Activated B cell treated with CpG ODN at 0.5 μM for 24 hours (primary cell): ENCODE measurements around the gene NDUFB10. TPM values are rescaled to one million over a fixed set of nuclear protein-coding genes. Genes with fewer than 3 reads are reported as not detected.

Experiments
- ATAC-seq: fragments of 200-7000 bp; cut with Tn5 transposase; one replicate; pipeline ENCODE4 v1.10.0; 2021; ENCODE audit warnings: low read depth, mild to moderate bottlenecking, moderate library complexity
- CTCF ChIA-PET: fragments of 350-600 bp; sonication (Branson Sonifier 250); formaldehyde crosslinking; loops from one replicate; lab custom pipeline; 2021; ENCODE audit warnings: antibody characterized with exemption; lab: Charles Lee
- POLR2A ChIA-PET: fragments of 350-600 bp; sonication (Branson Sonifier 250); formaldehyde crosslinking; loops from one replicate; lab custom pipeline; 2021; ENCODE audit warnings: antibody characterized with exemption; lab: Charles Lee
- DNase-seq: peaks from one replicate; pipeline ENCODE4 v3.0.0; 2022
- H3K27ac Mint-ChIP-seq: one replicate; pipeline ENCODE4 v1.8.0; 2020; ENCODE audit warnings: mixed read lengths
- H3K27me3 Mint-ChIP-seq: one replicate; pipeline ENCODE4 v1.8.0; 2021; ENCODE audit warnings: mixed read lengths
- H3K36me3 Mint-ChIP-seq: one replicate; pipeline ENCODE4 v1.8.0; 2021; ENCODE audit warnings: low read depth, mixed read lengths
- H3K4me1 Mint-ChIP-seq: one replicate; pipeline ENCODE4 v1.8.0; 2021; ENCODE audit warnings: mixed read lengths
- H3K4me3 Mint-ChIP-seq: one replicate; pipeline ENCODE4 v1.8.0; 2020; ENCODE audit warnings: mild to moderate bottlenecking, mixed read lengths
- H3K9me3 Mint-ChIP-seq: one replicate; pipeline ENCODE4 v1.8.0; 2020; ENCODE audit warnings: mixed read lengths
- intact Hi-C: fragments of 100-400 bp; cut with micrococcal nuclease; formaldehyde crosslinking; loops from one replicate; pipeline ENCODE4 v1.15.1; 2024
- total RNA-seq: library from RNA; stranded (reverse); gene quantifications from 2 replicates; pipeline ENCODE4 v1.2.3, GENCODE V29; 2022
- TF ChIP-seq, protein P1 (sequence below): fragments of 200-600 bp; IDR thresholded peaks from one replicate; pipeline ENCODE4 v1.8.0; 2022; ENCODE audit warnings: antibody characterized with exemption, mild to moderate bottlenecking

NDUFB10 gene
- total RNA-seq, 1 donor from 2014 or later: 77.4 TPM

DNA sequence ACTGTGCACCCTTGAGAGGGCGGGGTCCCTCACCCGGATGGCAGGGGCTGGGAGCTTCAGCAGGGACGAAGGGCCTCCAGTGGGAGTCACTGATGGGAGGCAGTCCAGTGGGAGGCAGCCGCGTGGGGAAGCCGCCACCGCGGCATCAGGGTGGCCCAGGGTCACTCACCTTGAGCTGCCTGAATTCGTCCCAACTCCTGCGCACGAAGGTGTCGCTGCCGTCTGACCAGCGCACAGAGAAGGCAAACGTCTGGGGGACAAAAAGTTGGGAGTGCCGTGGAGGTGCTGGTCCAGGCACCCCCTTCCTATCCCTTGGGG is 21.4 kb downstream of the NDUFB10 start:
- no peak for ATAC-seq
- ChIA-PET POLR2A (interaction anchor here (0.6 to 21.9 kb wide), 6 partner anchors 9 to 175 kb away, joined by 5 to 351 read pairs (median 12); partner anchors contain the start of genes NDUFB10, RNF151, RPS2 and SYNGR3), CTCF (no interaction called here)
- H3K27me3 Mint-ChIP-seq: peaks cover 14% of the 10 kb centered on the region
- TF ChIP-seq, protein P1, sequence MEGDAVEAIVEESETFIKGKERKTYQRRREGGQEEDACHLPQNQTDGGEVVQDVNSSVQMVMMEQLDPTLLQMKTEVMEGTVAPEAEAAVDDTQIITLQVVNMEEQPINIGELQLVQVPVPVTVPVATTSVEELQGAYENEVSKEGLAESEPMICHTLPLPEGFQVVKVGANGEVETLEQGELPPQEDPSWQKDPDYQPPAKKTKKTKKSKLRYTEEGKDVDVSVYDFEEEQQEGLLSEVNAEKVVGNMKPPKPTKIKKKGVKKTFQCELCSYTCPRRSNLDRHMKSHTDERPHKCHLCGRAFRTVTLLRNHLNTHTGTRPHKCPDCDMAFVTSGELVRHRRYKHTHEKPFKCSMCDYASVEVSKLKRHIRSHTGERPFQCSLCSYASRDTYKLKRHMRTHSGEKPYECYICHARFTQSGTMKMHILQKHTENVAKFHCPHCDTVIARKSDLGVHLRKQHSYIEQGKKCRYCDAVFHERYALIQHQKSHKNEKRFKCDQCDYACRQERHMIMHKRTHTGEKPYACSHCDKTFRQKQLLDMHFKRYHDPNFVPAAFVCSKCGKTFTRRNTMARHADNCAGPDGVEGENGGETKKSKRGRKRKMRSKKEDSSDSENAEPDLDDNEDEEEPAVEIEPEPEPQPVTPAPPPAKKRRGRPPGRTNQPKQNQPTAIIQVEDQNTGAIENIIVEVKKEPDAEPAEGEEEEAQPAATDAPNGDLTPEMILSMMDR: no peak
- no peak overlapping the region for H3K27ac Mint-ChIP-seq
- peaks cover 23% of the 10 kb centered on the region for H3K36me3 Mint-ChIP-seq
- H3K4me3 Mint-ChIP-seq: no peak overlapping the region
- intact Hi-C loops: no loop called here
- no peaks in the 10 kb centered on the region for H3K9me3 Mint-ChIP-seq
- H3K4me1 Mint-ChIP-seq: peaks cover 23% of the 10 kb centered on the region
- no peak for DNase-seq

DNA sequence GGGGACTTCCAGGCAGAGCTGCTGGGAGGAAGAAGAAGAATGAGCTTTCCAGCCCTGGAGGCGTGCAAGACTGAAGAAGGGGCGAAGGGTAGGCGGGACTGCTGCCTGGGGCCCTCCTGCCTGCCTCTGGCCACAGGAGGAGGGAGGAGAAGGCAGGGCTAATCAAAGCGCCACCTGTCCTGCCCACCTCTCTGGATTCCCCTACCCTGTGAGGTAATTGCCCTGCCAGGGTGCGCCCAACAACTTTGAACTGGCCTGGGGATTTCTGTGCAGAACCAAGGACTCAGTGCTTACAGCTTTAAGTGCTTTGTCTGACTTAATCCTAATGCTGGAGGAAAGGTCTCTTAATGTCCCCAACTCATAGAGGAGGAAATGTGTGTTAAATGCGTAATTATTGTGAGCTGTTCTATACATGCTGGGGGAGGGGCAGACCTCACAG is 22.1 kb downstream of the NDUFB10 start, which contains the start of gene NOXO1:
Gene NOXO1, minus strand, starts transcription at position 72 of the 439 bp plus-strand sequence. CDS start 290 bp downstream, outside the sequence.
- POLR2A ChIA-PET: interaction anchor here (1.5 to 21.9 kb wide), 6 partner anchors 10 to 174 kb away, joined by 5 to 351 read pairs (median 12); partner anchors contain the start of genes MSRB1, NDUFB10, RNF151 and RPS2
- CTCF ChIA-PET: interaction anchor here (1.2 kb wide), 1 partner anchor 10 kb away, joined by 3 read pairs; no protein-coding TSS in a partner anchor
- peaks cover 23% of the 10 kb centered on the region for H3K4me1 Mint-ChIP-seq
- no peak within 1 kb of the TSS for H3K27ac Mint-ChIP-seq
- intact Hi-C loops: no loop called here
- no peaks in the 10 kb centered on the region for H3K9me3 Mint-ChIP-seq
- H3K27me3 Mint-ChIP-seq: peaks cover 14% of the 10 kb centered on the region
- DNase-seq (no peak), ATAC-seq (no peak)
- no peak within 1 kb of the TSS for H3K4me3 Mint-ChIP-seq
- TF ChIP-seq, protein P1: no peak
- H3K36me3 Mint-ChIP-seq: peaks cover 23% of the 10 kb centered on the region

DNA sequence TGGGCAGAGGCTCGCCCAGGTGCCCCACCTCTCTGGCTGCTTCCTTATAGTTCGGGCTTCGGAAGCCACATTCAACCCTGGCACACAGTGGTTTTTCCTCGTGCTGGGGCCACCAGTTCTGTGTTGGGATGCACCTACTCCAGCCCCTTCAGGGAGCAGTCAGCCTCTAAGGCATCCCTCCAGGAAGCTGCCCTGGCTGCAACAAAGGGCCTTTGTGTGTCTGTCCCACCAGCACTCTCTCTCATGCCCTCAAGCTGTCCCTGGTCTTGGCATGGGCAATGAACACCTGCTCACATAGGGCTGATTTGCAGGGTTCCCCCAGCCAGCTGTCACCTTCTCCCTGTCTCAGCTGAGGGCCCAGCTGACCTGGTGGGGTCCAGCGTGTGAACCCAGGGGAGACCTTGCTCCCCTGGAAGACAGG is 22.7 kb downstream of the NDUFB10 start:
- ChIA-PET POLR2A (interaction anchor here (0.6 to 21.9 kb wide), 7 partner anchors 9 to 371 kb away, joined by 3 to 351 read pairs (median 9); partner anchors contain the start of genes MSRB1, NDUFB10, RNF151 and RPS2), CTCF (interaction anchor here (1.2 kb wide), 1 partner anchor 11 kb away, joined by 3 read pairs; no protein-coding TSS in a partner anchor)
- peaks cover 24% of the 10 kb centered on the region for H3K36me3 Mint-ChIP-seq
- ATAC-seq: no peak
- peaks cover 23% of the 10 kb centered on the region for H3K4me1 Mint-ChIP-seq
- no peak overlapping the region for H3K27ac Mint-ChIP-seq
- TF ChIP-seq, protein P1: no peak
- no peaks in the 10 kb centered on the region for H3K9me3 Mint-ChIP-seq
- intact Hi-C loops: no loop called here
- H3K27me3 Mint-ChIP-seq: peaks cover 14% of the 10 kb centered on the region
- DNase-seq: no peak
- H3K4me3 Mint-ChIP-seq: no peak overlapping the region

DNA sequence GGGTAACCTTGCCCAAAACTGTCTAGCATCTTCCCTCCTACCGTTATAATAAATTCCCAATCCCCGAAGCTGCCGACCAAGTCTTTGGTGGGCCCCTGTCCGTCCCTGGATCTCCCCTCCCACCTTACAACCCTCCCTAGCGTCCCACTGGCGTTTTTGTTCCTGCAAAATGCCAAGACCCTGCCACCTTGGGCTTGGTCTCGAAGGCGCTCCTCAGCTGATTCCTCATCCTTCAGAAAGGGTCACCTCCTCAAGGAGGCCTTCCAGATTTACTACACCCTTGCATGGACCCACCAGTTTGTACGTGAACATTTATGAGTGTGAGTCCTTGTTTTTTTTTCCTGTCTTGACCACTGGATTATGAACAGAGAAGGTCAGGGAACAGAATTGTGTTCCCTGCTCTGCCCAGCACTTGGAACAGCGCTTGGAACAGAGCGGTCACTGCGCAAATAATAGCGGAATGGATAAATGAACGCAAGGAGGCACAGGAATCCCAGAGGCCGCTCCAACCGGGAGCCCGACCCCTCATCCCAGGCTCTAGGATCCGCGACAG is 23.7 kb downstream of the NDUFB10 start:
- ATAC-seq (no peak), DNase-seq (no peak)
- CTCF ChIA-PET: no interaction called here
- no peaks in the 10 kb centered on the region for H3K9me3 Mint-ChIP-seq
- peak overlapping the region; percentile 83 for H3K4me3 Mint-ChIP-seq
- peak overlapping the region; percentile 24 for H3K27ac Mint-ChIP-seq
- peaks cover 23% of the 10 kb centered on the region for H3K4me1 Mint-ChIP-seq
- H3K27me3 Mint-ChIP-seq: peaks cover 14% of the 10 kb centered on the region
- POLR2A ChIA-PET: interaction anchor here (1.2 to 21.9 kb wide), 7 partner anchors 9 to 172 kb away, joined by 3 to 351 read pairs (median 11); partner anchors contain the start of genes NDUFB10, RNF151, RPS2 and TBL3
- intact Hi-C loops: no loop called here
- TF ChIP-seq, protein P1: no peak
- H3K36me3 Mint-ChIP-seq: peaks cover 20% of the 10 kb centered on the region
